Measurements from ENCODE around the gene IMMP2L.

DNA sequence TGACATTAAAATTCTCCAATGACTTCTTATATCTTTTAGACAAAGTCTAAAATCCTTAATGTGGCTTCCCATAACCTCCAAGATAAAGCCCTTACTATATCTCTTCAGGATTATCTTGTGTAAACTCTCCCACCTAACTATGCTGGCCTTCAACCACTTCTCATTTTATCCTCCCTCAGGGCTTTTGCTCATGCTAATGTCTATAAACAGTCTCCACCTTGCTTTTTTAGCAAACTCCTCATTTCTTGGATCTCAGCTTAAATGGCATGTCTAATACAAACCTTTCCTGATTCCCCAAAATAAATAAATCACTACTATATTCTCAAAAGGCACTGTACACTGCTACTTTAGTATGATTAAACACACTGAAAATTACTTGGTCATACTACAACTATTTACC lies 290.2 kb downstream of the IMMP2L start:
- TF ChIP-seq, protein P1, sequence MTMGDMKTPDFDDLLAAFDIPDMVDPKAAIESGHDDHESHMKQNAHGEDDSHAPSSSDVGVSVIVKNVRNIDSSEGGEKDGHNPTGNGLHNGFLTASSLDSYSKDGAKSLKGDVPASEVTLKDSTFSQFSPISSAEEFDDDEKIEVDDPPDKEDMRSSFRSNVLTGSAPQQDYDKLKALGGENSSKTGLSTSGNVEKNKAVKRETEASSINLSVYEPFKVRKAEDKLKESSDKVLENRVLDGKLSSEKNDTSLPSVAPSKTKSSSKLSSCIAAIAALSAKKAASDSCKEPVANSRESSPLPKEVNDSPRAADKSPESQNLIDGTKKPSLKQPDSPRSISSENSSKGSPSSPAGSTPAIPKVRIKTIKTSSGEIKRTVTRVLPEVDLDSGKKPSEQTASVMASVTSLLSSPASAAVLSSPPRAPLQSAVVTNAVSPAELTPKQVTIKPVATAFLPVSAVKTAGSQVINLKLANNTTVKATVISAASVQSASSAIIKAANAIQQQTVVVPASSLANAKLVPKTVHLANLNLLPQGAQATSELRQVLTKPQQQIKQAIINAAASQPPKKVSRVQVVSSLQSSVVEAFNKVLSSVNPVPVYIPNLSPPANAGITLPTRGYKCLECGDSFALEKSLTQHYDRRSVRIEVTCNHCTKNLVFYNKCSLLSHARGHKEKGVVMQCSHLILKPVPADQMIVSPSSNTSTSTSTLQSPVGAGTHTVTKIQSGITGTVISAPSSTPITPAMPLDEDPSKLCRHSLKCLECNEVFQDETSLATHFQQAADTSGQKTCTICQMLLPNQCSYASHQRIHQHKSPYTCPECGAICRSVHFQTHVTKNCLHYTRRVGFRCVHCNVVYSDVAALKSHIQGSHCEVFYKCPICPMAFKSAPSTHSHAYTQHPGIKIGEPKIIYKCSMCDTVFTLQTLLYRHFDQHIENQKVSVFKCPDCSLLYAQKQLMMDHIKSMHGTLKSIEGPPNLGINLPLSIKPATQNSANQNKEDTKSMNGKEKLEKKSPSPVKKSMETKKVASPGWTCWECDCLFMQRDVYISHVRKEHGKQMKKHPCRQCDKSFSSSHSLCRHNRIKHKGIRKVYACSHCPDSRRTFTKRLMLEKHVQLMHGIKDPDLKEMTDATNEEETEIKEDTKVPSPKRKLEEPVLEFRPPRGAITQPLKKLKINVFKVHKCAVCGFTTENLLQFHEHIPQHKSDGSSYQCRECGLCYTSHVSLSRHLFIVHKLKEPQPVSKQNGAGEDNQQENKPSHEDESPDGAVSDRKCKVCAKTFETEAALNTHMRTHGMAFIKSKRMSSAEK (CRISPR knock-in tag; IDR thresholded peaks at IDR 0.05; ENCODE audit: borderline replicate concordance) = no peak
- TF ChIP-seq TCF7 (CRISPR knock-in tag; IDR thresholded peaks at IDR 0.05; ENCODE audit: low read depth) (no peak), SP1 (CRISPR knock-in tag; conservative IDR thresholded peaks at IDR 0.05) (no peak), IRF2 (CRISPR knock-in tag; IDR thresholded peaks at IDR 0.05; ENCODE audit: borderline replicate concordance, low read depth) (no peak), JUN (CRISPR knock-in tag; IDR thresholded peaks at IDR 0.05) (no peak), ESRRA (CRISPR knock-in tag; IDR thresholded peaks at IDR 0.05; ENCODE audit: borderline replicate concordance) (no peak), SMAD3 (CRISPR knock-in tag; IDR thresholded peaks at IDR 0.05; ENCODE audit: borderline replicate concordance) (no peak)
- TF ChIP-seq, protein P2, sequence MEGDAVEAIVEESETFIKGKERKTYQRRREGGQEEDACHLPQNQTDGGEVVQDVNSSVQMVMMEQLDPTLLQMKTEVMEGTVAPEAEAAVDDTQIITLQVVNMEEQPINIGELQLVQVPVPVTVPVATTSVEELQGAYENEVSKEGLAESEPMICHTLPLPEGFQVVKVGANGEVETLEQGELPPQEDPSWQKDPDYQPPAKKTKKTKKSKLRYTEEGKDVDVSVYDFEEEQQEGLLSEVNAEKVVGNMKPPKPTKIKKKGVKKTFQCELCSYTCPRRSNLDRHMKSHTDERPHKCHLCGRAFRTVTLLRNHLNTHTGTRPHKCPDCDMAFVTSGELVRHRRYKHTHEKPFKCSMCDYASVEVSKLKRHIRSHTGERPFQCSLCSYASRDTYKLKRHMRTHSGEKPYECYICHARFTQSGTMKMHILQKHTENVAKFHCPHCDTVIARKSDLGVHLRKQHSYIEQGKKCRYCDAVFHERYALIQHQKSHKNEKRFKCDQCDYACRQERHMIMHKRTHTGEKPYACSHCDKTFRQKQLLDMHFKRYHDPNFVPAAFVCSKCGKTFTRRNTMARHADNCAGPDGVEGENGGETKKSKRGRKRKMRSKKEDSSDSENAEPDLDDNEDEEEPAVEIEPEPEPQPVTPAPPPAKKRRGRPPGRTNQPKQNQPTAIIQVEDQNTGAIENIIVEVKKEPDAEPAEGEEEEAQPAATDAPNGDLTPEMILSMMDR (IDR thresholded peaks at IDR 0.05) = no peak
- TF ChIP-seq, protein P3, sequence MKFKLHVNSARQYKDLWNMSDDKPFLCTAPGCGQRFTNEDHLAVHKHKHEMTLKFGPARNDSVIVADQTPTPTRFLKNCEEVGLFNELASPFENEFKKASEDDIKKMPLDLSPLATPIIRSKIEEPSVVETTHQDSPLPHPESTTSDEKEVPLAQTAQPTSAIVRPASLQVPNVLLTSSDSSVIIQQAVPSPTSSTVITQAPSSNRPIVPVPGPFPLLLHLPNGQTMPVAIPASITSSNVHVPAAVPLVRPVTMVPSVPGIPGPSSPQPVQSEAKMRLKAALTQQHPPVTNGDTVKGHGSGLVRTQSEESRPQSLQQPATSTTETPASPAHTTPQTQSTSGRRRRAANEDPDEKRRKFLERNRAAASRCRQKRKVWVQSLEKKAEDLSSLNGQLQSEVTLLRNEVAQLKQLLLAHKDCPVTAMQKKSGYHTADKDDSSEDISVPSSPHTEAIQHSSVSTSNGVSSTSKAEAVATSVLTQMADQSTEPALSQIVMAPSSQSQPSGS (CRISPR knock-in tag; IDR thresholded peaks at IDR 0.05; ENCODE audit: borderline replicate concordance, low read depth) = no peak

All from WTC11 (cell line).